Esophagus muscularis mucosa (tissue), 4 donors: Measurements from ENCODE around the gene FZR1. TPM values are rescaled to one million over a fixed set of nuclear protein-coding genes. Genes with fewer than 3 reads are reported as not detected.

ENCODE experiments used
- DNase-seq: peaks from one replicate; pipeline ENCODE4 v3.0.0-alpha.2; 2017; ENCODE audit errors: extremely low spot score
- H3K27ac ChIP-seq, 4 donors: fragments of 200-600 bp; sonication (generic); replicated peaks in 1 of 4; 1 replicate in 3 of 4; 2 replicates in 1 of 4; pipeline ENCODE4 v1.5.1; 2016 to 2019; ENCODE audit warnings: mild to moderate bottlenecking in 1 of 4
- H3K27me3 ChIP-seq, 4 donors: fragments of 200-600 bp; sonication (generic); one replicate each; pipeline versions ENCODE4 v1.5.1 to v1.6.0; 2016 to 2019
- H3K36me3 ChIP-seq, 4 donors: fragments of 200-600 bp; sonication (generic); one replicate each; pipeline ENCODE4 v1.5.1; 2016 to 2019
- H3K4me1 ChIP-seq, 4 donors: fragments of 200-600 bp; sonication (generic); one replicate each; pipeline ENCODE4 v1.5.1; 2016 to 2019
- H3K4me3 ChIP-seq, 4 donors: fragments of 200-600 bp; sonication (generic); 1 replicate in 2 of 4; 2 replicates in 2 of 4; pipeline ENCODE4 v1.5.1; 2016 to 2019; ENCODE audit warnings: mild to moderate bottlenecking in 4 of 4, moderate library complexity in 1 of 4
- H3K9me3 ChIP-seq, 4 donors: fragments of 200-600 bp; sonication (generic); 1 replicate in 3 of 4; 2 replicates in 1 of 4; pipeline ENCODE4 v1.5.1; 2016 to 2019
- CTCF ChIP-seq, 3 experiments: fragments of 200-600 bp in 2 of 3; fragments of 450-650 bp in 1 of 3; sonication (generic) in 2 of 3; IDR thresholded peaks; one replicate each; pipeline ENCODE4 v1.5.1; 2017 to 2019; ENCODE audit warnings: antibody characterized with exemption in 3 of 3, mild to moderate bottlenecking in 2 of 3, moderate library complexity in 1 of 3
- EP300 ChIP-seq: sonication (generic); formaldehyde crosslinking; IDR thresholded peaks from one replicate; pipeline ENCODE4 v1.6.1; 2017; ENCODE audit warnings: antibody characterized with exemption
- POLR2A ChIP-seq: fragments of 450-650 bp; IDR thresholded peaks from one replicate; pipeline ENCODE4 v1.6.1; 2017; ENCODE audit warnings: antibody characterized with exemption, moderate library complexity, mild to moderate bottlenecking, low read depth
- POLR2AphosphoS5 ChIP-seq, 2 donors: sonication (generic); formaldehyde crosslinking; IDR thresholded peaks; one replicate each; pipeline ENCODE4 v1.6.1; 2017; ENCODE audit warnings: antibody characterized with exemption in 2 of 2
- WGBS: methylation state at CpG from one replicate; pipeline ENCODE4 v1.1.5; 2018; 5-methylcytosine and 5-hydroxymethylcytosine counted together
- intact Hi-C: fragments of 100-400 bp; cut with DNase I; formaldehyde crosslinking; loops from one replicate; pipeline ENCODE4 v1.15.1; 2023
- total RNA-seq, 4 donors: library from RNA; depleted of rRNA; stranded (reverse); fragments of >200 nt; gene quantifications; one replicate each; pipeline versions ENCODE4 v1.1.0 to v1.2.1, GENCODE V29; 2016

FZR1 gene
- total RNA-seq, 4 donors from 2014 or later: 15.8 to 41.2 (median 31.4) TPM

- TF ChIP-seq POLR2A (no peak), POLR2AphosphoS5 (IDR thresholded peaks at IDR 0.05) (peak in 1 of 2 donors; percentile 42), CTCF (IDR thresholded peaks at IDR 0.05) (peak; percentile 91 to 96 (median 94)), EP300 (no peak)
- H3K9me3 ChIP-seq: no peaks in the 10 kb centered on the region
- peak overlapping the region in 1 of 4 donors; percentile 33 for H3K27ac ChIP-seq
- H3K4me1 ChIP-seq: peaks cover 14 to 58% (median 46%) of the 10 kb centered on the region in 4 donors
- WGBS: 29% methylated on average over 23 of the region's 24 CpGs
- no peaks in the 10 kb centered on the region for H3K36me3 ChIP-seq
- DNase-seq: no peak
- no peak overlapping the region for H3K4me3 ChIP-seq
- H3K27me3 ChIP-seq: peaks cover 0 to 19% (median 2%) of the 10 kb centered on the region in 4 donors
- intact Hi-C loops: loop anchor here (1.0 kb wide), 1 partner anchor 146 kb away; no protein-coding TSS in a partner anchor
Observed at GRCh38 chr19:3471954-3472655, 34.0 kb upstream of the FZR1 start.

- no peak overlapping the region for H3K27ac ChIP-seq
- H3K4me3 ChIP-seq: no peak overlapping the region
- WGBS: 79% methylated on average over 8 of the region's 8 CpGs
- H3K9me3 ChIP-seq: no peaks in the 10 kb centered on the region
- DNase-seq: no peak
- peaks cover 0 to 23% (median 2%) of the 10 kb centered on the region in 4 donors for H3K27me3 ChIP-seq
- intact Hi-C loops: loop anchor here (2.0 kb wide), 1 partner anchor 169 kb away; no protein-coding TSS in a partner anchor
- peaks cover 0 to 48% (median 29%) of the 10 kb centered on the region in 4 donors for H3K4me1 ChIP-seq
- no peaks in the 10 kb centered on the region for H3K36me3 ChIP-seq
- TF ChIP-seq POLR2AphosphoS5 (IDR thresholded peaks at IDR 0.05) (no peak), POLR2A (no peak), EP300 (no peak), CTCF (IDR thresholded peaks at IDR 0.05) (no peak)
Observed at GRCh38 chr19:3474010-3474409, 32.1 kb upstream of the FZR1 start.

GRCh38 chr19:3474614-3475013, 31.5 kb upstream of the FZR1 start:
- Histone ChIP-seq H3K9me3 (no peaks in the 10 kb centered on the region), H3K36me3 (no peaks in the 10 kb centered on the region), H3K27ac (no peak overlapping the region), H3K4me3 (no peak overlapping the region), H3K27me3 (peaks cover 0 to 29% (median 2%) of the 10 kb centered on the region in 4 donors), H3K4me1 (peaks cover 0 to 48% (median 23%) of the 10 kb centered on the region in 4 donors)
- intact Hi-C loops: loop anchor here (2.0 kb wide), 1 partner anchor 170 kb away; no protein-coding TSS in a partner anchor
- no peak for TF ChIP-seq EP300
- no peak for TF ChIP-seq CTCF (IDR thresholded peaks at IDR 0.05)
- no peak for TF ChIP-seq POLR2A
- no peak for TF ChIP-seq POLR2AphosphoS5 (IDR thresholded peaks at IDR 0.05)
- no peak for DNase-seq
- 79% methylated on average over 2 of the region's 2 CpGs for WGBS

- Histone ChIP-seq H3K4me1 (peaks cover 0 to 49% (median 20%) of the 10 kb centered on the region in 4 donors), H3K36me3 (no peaks in the 10 kb centered on the region), H3K27ac (no peak overlapping the region), H3K27me3 (peaks cover 0 to 38% (median 9%) of the 10 kb centered on the region in 4 donors), H3K9me3 (no peaks in the 10 kb centered on the region), H3K4me3 (no peak overlapping the region)
- WGBS: 88% methylated on average over 4 of the region's 4 CpGs
- TF ChIP-seq CTCF (IDR thresholded peaks at IDR 0.05) (no peak), POLR2A (no peak), EP300 (no peak), POLR2AphosphoS5 (IDR thresholded peaks at IDR 0.05) (no peak)
- intact Hi-C loops: loop anchor here (2.0 kb wide), 1 partner anchor 171 kb away; no protein-coding TSS in a partner anchor
- no peak for DNase-seq
Observed at GRCh38 chr19:3475449-3475848, 30.7 kb upstream of the FZR1 start.
